Activated CD4-positive, alpha-beta T cell treated with anti-CD3 and anti-CD28 coated beads, Interleukin-2, amount 50 U/mL, for 48 hours (primary cell): ENCODE results near the gene PRKAR2A.

Experiments used
- DNase-seq, 2 experiments: peaks; one replicate each; pipeline ENCODE4 v3.0.0-alpha.2; 2020

The PRKAR2A gene

GRCh38 chr3:48847504-48848423, at the start of gene PRKAR2A:
Gene PRKAR2A, minus strand, starts transcription at chr3:48847874. Its CDS starts 278 bp downstream, at chr3:48847596.
- DNase-seq, result peak; percentile 82 to 86

GRCh38 chr3:48896936-48897335, 49.3 kb upstream of the PRKAR2A start:
- DNase-seq, result no peak

GRCh38 chr3:48894516-48894915, 46.8 kb upstream of the PRKAR2A start:
- DNase-seq, result no peak

GRCh38 chr3:48891606-48892005, 43.9 kb upstream of the PRKAR2A start:
- no peak for DNase-seq

GRCh38 chr3:48885753-48886152, 38.1 kb upstream of the PRKAR2A start:
- DNase-seq, result no peak

GRCh38 chr3:48881652-48882114, 34.0 kb upstream of the PRKAR2A start:
- no peak for DNase-seq

GRCh38 chr3:48881006-48881405, 33.3 kb upstream of the PRKAR2A start:
- no peak for DNase-seq

- DNase-seq, result no peak
Measured at GRCh38 chr3:48879994-48880377, 32.3 kb upstream of the PRKAR2A start.

- no peak for DNase-seq
Measured at GRCh38 chr3:48879307-48879993, 31.8 kb upstream of the PRKAR2A start.

- no peak for DNase-seq
Measured at GRCh38 chr3:48877671-48878070, 30.0 kb upstream of the PRKAR2A start.

- no peak for DNase-seq
Measured at GRCh38 chr3:48863122-48863521, 15.4 kb upstream of the PRKAR2A start.

GRCh38 chr3:48859206-48859605, 11.5 kb upstream of the PRKAR2A start:
- DNase-seq, result no peak

- DNase-seq, result no peak
Measured at GRCh38 chr3:48858709-48859108, 11.0 kb upstream of the PRKAR2A start.

GRCh38 chr3:48857641-48858040, 10.0 kb upstream of the PRKAR2A start:
- DNase-seq, result no peak

GRCh38 chr3:48856469-48856868, 8.8 kb upstream of the PRKAR2A start:
- DNase-seq, result no peak

GRCh38 chr3:48855681-48856447, 8.2 kb upstream of the PRKAR2A start:
- no peak for DNase-seq

- no peak for DNase-seq
Measured at GRCh38 chr3:48852151-48852550, 4.5 kb upstream of the PRKAR2A start.

- DNase-seq, result no peak
Measured at GRCh38 chr3:48851407-48851806, 3.7 kb upstream of the PRKAR2A start.

- no peak for DNase-seq
Measured at GRCh38 chr3:48848816-48849515, 1.3 kb upstream of the PRKAR2A start.

GRCh38 chr3:48847053-48847503, 596 bp downstream of the PRKAR2A start:
- peak; percentile 57 to 68 for DNase-seq

- DNase-seq, result no peak
Measured at GRCh38 chr3:48845170-48845569, 2.5 kb downstream of the PRKAR2A start.

- DNase-seq, result no peak
Measured at GRCh38 chr3:48837163-48837562, 10.5 kb downstream of the PRKAR2A start.
